Measurements from ENCODE around the gene CSRP1. TPM values are rescaled to one million over a fixed set of nuclear protein-coding genes. Genes with fewer than 3 reads are reported as not detected.
A peak's percentile ranks its signal among the peaks of the same experiment; 100 is the strongest.

The CSRP1 gene
- total RNA-seq, 1 donor from 2014 or later: 729 TPM

DNA sequence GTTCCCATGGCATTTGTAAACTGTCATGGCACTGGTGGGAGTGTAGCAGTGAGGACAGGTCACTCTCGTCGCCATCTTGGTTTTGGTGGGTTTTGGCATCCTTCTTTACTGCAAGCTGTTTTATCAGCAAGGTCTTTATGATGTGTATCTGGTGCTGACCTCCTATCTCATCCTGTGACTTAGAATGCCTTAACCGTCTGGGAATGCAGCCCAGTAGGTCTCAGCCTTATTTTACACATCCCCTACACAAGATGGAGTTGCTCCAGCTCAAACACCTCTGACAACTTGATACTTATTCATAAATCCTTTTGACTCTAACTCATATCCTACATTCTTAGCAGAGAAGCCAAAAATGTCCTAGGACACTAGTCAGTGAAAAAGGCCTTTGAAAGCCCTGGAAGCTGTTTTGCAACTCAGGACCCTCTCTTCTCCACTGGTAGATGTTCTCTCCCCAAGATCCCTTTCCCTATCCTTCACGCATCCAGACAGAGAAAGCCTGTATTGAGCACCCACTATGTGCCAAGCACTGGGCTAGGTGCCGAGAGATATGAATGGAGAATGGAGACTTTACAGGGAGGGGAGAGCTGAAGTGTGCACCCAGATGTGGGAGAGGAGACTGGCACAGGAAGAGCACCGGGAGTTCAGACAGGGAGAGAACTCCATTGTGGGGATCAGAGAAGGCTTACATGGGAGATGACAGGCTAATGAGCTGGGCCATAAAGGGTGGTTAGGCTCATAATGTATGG, 6.7 kb upstream of the CSRP1 start:
- no peak for DNase-seq (ENCODE audit: extremely low spot score in 2 of 2)
- H3K4me3 ChIP-seq: no peak overlapping the region
- no peaks in the 10 kb centered on the region for H3K27me3 ChIP-seq
- TF ChIP-seq POLR2A (IDR thresholded peaks at IDR 0.05) (no peak), POLR2AphosphoS5 (IDR thresholded peaks at IDR 0.05; ENCODE audit: insufficient read depth in 1 of 2, low read depth in 1 of 2) (no peak)
- TF ChIP-seq, protein P1, sequence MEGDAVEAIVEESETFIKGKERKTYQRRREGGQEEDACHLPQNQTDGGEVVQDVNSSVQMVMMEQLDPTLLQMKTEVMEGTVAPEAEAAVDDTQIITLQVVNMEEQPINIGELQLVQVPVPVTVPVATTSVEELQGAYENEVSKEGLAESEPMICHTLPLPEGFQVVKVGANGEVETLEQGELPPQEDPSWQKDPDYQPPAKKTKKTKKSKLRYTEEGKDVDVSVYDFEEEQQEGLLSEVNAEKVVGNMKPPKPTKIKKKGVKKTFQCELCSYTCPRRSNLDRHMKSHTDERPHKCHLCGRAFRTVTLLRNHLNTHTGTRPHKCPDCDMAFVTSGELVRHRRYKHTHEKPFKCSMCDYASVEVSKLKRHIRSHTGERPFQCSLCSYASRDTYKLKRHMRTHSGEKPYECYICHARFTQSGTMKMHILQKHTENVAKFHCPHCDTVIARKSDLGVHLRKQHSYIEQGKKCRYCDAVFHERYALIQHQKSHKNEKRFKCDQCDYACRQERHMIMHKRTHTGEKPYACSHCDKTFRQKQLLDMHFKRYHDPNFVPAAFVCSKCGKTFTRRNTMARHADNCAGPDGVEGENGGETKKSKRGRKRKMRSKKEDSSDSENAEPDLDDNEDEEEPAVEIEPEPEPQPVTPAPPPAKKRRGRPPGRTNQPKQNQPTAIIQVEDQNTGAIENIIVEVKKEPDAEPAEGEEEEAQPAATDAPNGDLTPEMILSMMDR (IDR thresholded peaks at IDR 0.05): no peak
- intact Hi-C loops (cut with DNase I): loop anchor here (2.0 to 5.0 kb wide), 2 partner anchors 31 to 76 kb away; no protein-coding TSS in a partner anchor
- peak overlapping the region; percentile 78 for H3K27ac ChIP-seq
- H3K9me3 ChIP-seq: no peaks in the 10 kb centered on the region
- H3K36me3 ChIP-seq: no peaks in the 10 kb centered on the region
- H3K4me1 ChIP-seq: peaks cover 32% of the 10 kb centered on the region

DNA sequence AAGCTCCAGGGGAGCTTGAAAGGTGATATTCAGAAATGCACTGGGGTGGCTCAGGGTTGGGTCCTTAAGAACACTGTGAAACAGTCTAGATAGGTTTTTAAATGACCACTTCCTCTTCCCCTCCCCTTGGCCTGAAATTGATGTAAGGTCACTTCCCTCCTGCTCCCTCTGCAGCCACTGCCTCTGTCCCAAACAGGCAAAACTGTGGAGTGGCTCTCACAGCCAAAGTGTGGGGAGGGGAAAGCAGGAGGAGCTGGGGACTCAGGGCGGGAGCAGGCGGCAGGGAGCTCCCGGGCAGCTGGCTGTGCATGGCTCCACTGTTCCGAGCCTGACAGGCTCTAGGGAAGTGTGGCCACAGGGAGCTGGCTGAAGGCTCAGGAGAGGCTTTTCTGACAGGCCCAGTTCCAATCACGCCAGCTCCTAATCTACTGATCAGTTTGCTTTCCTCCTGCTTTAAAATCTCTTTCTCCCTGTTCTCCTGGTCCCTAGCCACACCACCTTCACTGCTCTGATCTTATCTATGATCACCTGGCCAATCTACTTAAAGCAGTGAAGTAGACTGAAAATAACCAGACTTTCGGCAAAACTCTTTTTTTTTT, 5.1 kb upstream of the CSRP1 start:
- no peaks in the 10 kb centered on the region for H3K9me3 ChIP-seq
- H3K4me3 ChIP-seq: no peak overlapping the region
- DNase-seq (ENCODE audit: extremely low spot score in 2 of 2): no peak
- no peaks in the 10 kb centered on the region for H3K36me3 ChIP-seq
- H3K27ac ChIP-seq: peak overlapping the region; percentile 78
- peaks cover 40% of the 10 kb centered on the region for H3K4me1 ChIP-seq
- TF ChIP-seq POLR2AphosphoS5 (IDR thresholded peaks at IDR 0.05; ENCODE audit: insufficient read depth in 1 of 2, low read depth in 1 of 2) (peak in 1 of 2 donors; percentile 36), POLR2A (IDR thresholded peaks at IDR 0.05) (no peak)
- intact Hi-C loops (cut with DNase I): loop anchor here (2.0 to 5.0 kb wide), 2 partner anchors 29 to 75 kb away; no protein-coding TSS in a partner anchor
- H3K27me3 ChIP-seq: no peaks in the 10 kb centered on the region

DNA sequence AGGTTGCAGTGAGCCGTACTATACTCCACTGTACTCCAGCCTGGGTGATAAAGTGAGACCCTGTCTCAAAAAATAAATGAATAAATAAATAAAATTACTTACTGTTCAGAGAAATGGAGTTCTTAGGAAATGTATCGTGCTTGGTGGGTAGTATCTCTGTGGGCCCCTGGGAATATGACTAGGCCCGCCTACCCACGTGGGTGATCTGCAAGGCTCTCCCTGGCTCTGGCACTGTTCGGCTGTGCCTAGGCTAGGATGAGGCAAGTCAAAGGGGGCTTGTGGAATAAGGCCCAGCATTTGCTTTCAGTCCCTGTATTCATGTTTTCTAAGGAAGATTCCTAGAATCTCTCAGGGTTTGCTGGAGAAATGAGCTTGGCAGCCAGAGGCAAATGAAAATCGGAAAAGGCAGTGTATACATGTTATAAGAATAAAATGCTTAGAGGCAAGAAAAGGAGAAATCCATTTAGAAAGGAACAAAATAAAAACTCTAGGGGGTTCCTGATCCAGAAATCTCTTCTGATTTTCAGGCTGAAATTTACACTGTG, 4.5 kb upstream of the CSRP1 start:
- peaks cover 42% of the 10 kb centered on the region for H3K4me1 ChIP-seq
- H3K36me3 ChIP-seq: no peaks in the 10 kb centered on the region
- H3K4me3 ChIP-seq: no peak overlapping the region
- no peaks in the 10 kb centered on the region for H3K27me3 ChIP-seq
- H3K9me3 ChIP-seq: no peaks in the 10 kb centered on the region
- peak overlapping the region; percentile 78 for H3K27ac ChIP-seq
- intact Hi-C loops (cut with DNase I): loop anchor here (5.0 kb wide), 1 partner anchor 74 kb away; no protein-coding TSS in a partner anchor
- TF ChIP-seq POLR2A (IDR thresholded peaks at IDR 0.05) (no peak), POLR2AphosphoS5 (IDR thresholded peaks at IDR 0.05; ENCODE audit: insufficient read depth in 1 of 2, low read depth in 1 of 2) (no peak)
- TF ChIP-seq, protein P1 (IDR thresholded peaks at IDR 0.05): no peak
- DNase-seq (ENCODE audit: extremely low spot score in 2 of 2): no peak

DNA sequence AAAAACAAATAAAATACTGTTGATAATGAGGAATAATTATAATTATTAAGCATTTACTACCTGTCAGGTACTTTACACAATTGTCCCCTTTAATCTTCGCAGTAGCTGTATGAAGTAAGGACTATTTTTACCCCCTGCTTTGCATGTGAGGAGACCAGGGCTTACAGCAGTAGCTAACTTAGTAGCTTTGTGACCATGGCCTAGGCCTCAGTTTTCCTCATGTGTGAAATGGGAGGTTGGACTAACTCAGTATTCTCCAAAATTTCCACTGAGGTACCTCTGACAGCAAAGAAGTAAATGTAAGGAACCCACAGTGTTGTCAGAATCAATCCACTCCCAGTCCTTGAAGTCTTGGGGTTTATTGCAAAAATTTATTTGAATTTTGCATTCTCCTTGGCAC, 3.8 kb upstream of the CSRP1 start:
- intact Hi-C loops (cut with DNase I): loop anchor here (5.0 kb wide), 1 partner anchor 73 kb away; no protein-coding TSS in a partner anchor
- Histone ChIP-seq H3K9me3 (no peaks in the 10 kb centered on the region), H3K27me3 (no peaks in the 10 kb centered on the region), H3K4me3 (no peak overlapping the region), H3K27ac (no peak overlapping the region), H3K4me1 (peaks cover 49% of the 10 kb centered on the region), H3K36me3 (no peaks in the 10 kb centered on the region)
- TF ChIP-seq, protein P1 (IDR thresholded peaks at IDR 0.05): no peak
- TF ChIP-seq POLR2A (IDR thresholded peaks at IDR 0.05) (no peak), POLR2AphosphoS5 (IDR thresholded peaks at IDR 0.05; ENCODE audit: insufficient read depth in 1 of 2, low read depth in 1 of 2) (no peak)
- DNase-seq (ENCODE audit: extremely low spot score in 2 of 2): no peak

DNA sequence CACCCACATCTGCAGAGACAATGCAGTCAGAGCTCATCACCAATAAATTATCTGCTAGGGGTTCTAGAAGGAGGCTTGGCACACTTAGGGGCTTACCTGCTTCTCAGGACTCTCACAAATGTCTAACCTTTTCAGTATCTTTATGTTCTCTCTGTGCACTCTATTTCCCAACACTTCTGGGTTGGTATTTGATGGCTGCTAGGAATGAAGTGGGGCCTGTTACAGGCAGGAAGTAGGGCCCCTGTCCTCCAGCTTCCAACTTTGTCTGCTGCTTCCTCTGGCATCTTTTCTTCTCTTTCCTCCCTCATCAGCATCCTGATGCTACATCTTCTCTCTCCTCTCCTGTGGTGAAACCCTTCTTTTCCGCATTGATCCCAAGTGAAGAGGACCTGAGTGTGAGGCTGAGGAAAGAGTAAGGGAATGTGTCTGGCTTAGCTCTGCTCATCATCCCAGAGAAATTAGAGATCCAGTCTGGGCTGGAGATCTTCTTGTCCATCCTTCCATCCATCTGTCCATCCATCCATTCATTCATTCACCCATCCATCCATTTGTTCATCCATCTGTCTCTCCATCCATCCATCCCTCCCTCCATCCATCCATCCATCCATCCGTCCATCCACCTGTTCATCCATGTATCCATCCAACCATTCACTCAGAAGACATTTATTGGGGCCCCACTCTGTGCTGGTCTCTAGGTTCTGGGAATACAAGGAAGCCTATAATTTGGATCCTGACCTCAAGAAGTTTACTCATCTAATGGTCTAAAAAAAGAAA, 2.9 kb upstream of the CSRP1 start:
- Histone ChIP-seq H3K27ac (peak overlapping the region; percentile 93), H3K4me3 (no peak overlapping the region), H3K4me1 (peaks cover 58% of the 10 kb centered on the region), H3K9me3 (no peaks in the 10 kb centered on the region), H3K27me3 (no peaks in the 10 kb centered on the region), H3K36me3 (no peaks in the 10 kb centered on the region)
- no peak for TF ChIP-seq POLR2A (IDR thresholded peaks at IDR 0.05)
- TF ChIP-seq, protein P1 (IDR thresholded peaks at IDR 0.05): no peak
- DNase-seq (ENCODE audit: extremely low spot score in 2 of 2): no peak
- intact Hi-C loops (cut with DNase I): loop anchor here (5.0 kb wide), 1 partner anchor 72 kb away; no protein-coding TSS in a partner anchor
